Epidermal melanocyte (primary cell): ENCODE results near the gene GGN.
"Not testable (repeated sequence)": the region's sequence is repeated elsewhere in the genome, so short reads cannot be mapped to it uniquely, and the experiment has no call there.

Experiments
- DNase-seq: peaks from one replicate; pipeline ENCODE4 v3.0.0; 2011; ENCODE audit warnings: low spot score; ENCODE audit not compliant: insufficient read length

The GGN gene

DNA sequence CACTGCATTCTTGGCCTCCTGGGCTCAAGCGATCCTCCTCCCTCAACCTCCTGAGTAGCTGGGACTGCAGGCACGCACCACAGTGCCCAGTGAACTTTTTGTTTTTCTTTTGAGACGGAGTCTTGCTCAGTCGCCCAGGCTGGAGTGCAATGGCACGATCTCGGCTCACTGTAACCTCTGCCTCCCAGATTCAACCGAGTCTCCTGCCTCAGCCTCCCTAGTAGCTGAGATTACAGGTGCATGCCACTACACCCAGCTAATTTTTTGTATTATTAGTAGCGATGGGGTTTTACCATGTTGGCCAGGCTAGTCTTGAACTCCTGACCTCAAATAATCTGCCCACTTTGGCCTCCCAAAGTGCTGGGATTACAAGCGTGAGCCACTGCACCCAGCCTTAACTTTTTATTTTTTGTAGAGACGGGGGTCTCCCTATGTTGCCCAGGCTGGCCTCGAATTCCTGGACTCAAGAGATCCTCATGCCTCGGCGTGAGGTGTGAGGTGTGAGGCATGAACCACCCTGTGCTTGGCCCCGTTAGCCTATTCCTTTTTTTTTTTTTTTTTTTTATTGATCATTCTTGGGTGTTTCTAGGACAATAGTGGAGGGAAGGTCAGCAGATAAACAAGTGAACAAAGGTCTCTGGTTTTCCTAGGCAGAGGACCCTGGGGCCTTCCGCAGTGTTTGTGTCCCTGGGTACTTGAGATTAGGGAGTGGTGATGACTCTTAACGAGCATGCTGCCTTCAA, 24.7 kb downstream of the GGN start:
- DNase-seq = not testable (repeated sequence)

DNA sequence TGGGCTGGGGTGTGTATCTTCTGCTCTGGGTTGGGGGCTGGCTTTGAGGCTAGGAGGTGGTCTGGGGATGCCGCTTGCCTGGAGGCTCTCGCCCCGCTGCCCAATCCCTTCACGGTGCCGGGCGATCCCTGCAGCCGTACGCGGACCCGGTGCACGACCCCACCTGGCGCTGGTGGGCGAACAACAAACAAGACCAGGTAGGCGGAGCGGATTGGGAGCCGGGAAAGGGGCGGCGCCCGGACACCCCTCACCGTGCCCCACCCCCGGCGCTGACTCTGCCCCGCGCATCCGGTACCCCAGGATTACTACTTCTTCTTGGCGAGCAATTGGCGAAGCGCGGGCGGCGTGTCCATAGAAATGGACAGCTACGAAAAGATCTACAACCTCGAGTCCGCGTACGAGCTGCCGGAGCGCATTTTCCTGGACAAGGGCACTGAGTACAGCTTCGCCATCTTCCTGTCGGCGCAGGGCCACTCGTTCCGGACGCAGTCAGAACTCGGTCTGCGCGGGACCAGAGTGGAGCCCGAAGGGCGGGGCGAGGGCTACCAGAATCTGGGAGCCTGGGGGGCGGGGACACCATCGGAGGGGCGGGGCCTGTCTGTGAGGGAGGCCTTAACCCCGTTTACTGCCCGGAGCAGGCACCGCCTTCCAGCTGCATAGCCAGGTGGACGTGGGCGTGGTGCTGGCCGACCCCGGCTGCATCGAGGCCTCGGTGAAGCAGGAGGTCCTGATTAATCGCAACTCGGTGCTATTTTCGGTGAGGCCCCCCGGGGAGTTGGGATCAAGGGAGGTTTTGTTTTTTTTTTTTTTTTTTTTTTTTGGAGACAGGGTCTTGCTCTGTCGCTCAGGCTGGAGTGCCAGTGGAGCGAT, 25.5 kb downstream of the GGN start:
- DNase-seq = peak; percentile 54

DNA sequence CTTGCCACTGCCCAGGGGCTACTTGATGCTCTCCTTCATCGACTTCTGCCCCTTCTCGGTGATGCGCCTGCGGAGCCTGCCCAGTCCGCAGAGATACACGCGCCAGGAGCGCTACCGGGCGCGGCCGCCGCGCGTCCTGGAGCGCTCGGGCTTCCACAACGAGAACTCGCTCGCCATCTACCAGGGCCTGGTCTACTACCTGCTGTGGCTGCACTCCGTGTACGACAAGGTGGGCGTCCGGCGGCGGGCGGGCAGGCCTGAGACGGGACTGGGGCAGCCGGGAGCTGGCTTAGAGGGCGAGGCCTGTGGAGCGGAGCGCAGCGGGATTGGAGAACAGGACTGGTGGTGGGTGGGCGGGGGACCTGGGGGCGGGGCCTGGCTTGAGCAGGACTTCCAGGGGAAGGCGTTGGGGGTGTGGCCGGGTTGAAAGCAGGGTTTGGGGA, 26.2 kb downstream of the GGN start:
- DNase-seq = no peak

DNA sequence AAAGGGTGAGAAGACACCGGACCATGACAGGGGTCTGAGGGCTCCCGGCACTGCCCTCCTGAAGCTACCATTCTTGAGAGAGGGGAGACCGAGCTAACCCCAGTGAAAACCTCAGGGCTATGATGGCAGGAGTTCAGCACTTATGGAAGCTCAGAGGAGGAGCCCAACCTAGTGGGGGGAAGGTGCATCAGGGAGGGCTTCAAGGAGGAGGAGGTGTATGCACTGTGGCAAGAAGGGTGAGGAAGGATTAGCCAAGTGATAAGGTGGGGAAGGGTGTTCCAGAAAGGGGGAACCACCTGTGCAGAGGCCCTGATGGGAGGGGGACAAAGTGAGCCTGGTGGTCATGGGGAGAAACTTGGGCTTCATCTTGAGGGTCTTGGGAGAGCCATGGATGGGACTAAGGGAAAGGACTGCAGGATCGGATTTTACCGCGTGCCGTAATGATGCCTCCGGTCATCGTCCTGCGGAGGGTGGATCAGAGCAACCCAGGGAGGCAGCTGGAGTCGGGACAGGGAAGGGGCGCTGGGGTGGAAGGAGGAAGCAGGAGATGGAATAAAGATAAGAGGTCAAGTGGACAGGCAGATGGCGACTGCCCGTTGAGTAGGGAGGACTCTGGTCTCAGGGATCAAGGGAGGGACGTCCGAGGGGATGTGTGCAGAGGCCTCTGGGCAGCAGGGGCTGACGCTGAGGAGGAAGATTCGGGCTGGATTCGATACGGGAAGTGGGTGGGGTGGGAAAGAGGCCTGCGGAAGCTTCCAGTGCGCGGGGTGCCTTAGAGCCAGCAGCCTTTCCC, 26.8 kb downstream of the GGN start:
- DNase-seq = no peak

DNA sequence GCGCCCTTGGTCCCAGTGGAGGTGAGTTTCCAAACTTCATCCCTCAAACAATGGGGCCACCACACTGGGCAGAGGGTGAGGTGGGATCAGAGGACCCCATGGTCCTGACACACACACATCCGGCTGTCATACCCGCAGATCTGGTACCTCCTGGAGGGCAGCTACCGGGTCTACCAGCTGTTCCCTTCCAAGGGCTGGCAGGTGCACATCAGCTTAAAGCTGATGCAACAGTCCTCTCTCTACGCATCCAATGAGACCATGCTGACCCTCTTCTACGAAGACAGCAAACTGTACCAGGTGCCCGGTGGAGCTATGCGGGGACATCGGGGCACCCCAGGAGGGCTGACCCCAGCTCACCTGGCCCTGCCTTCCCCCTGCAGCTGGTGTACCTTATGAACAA, 27.5 kb downstream of the GGN start:
- DNase-seq = no peak

DNA sequence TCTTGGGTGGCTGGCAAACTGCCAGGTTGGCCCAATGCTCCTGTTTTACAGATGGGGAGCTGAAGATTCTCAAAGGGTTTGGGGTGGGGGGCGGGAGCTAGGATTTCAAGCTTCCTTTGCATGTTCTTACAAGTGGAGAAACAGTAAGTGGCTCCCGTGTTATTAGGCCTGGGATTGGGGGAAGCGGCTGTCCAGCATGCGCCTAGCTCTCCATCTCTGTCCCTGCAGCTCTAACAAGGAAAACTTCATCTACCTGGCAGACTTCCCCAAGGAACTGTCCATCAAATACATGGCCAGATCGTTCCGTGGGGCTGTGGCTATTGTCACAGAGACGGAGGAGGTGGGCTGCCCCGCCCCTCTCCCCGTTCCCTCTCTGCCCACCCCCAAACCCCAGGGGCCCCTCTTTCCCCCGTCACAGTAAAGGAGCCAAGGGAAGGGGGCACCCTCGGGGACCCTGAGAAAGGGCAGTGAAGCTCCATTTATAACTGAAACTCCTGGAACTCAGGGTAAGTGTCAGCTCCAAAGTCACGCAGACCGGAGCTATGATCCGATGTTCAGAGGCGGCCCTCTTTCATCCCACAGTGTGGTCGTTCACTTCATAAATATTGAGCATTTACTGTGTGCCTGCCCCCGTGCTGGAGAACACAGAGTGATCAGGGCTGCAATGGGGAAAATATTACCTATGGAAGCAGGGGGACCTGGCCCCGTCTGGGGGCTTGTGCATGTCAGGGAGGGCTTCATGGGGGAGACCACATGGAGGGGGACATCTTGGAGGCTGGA, 28.4 kb downstream of the GGN start:
- DNase-seq = no peak

DNA sequence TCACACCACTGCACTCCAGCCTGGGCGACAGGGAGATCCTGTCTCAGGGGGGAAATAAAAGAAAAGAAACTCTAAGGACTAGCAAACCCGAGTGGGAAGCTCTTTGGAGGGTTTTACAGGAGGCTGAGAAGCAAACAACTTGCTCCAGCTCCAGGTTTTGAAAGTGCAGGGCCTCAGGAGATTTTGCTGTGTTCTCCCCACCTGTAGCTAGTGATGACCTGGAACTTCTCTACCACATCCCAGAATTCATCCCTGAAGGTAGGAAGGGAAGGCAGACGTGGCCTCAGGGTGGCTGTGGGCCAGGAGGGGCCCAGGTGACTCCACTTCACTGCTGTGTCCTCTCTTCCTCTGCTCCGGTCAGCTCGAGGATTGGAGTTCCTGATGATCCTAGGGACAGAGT, 29.8 kb downstream of the GGN start:
- no peak for DNase-seq

DNA sequence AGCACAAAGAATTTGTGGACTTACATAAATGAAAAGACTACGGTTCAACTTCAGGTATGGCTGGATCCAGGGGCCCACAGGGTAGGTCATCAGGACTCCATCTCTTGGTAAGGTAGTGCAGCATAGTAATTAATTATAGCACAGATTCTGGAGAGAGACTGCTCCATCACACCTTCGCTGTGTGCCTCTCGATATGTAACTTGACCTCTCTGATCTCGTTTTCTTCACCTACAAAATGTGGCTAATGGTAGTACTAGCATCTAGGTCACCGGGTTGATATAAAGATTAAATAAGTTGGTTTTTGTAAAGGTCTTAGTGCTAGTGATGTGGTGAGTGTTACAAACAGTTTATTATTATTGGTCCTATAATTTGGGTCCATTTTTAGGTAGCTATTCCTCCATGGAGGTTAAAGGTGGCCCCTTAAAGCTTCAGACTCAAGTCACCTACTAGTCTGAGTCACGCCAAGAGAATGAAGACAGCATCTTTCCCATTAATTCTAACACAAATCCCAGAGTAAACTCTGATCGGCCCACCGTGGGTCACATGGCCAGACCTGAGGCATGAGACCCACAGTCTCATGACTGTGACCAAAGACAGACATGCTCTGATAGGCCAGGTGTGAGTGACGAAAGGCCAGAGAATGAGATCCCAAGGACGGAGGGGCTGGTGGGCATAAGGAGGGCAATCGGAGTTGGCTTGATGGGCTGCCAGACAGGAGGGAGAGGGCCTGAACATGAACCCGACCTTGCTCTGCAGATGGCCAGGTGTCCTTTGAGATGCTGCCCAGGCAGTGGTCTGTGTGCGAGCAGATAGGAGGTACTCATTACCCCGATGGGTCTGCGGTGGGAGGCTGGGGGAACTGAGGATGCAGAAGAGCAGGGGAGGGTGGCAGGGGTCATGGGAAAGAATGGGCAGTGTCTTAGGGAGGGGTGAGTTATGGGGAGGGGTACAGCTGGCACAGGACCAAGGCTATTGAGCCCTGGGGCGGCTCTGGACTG, 31.8 kb downstream of the GGN start:
- no peak for DNase-seq

DNA sequence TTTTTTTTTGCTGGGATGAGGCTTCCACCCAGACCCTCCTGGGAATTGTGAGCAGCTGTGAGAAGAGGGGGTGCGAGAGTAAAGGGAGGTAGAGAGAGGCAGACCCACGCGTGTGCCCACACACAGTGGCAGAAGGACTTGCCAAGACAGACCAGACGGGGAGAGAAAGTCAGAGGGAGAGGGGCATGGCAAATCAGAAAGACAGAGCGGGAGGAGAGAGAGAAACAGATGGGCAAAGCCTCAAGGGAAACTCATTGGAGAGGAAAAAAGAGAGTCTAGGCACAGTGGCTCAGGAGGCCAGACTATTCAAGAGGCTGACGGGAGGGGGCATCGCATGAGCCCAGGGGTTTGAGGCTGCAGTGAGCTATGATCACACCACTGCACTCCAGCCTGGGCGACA, 35.2 kb downstream of the GGN start:
- DNase-seq = no peak

DNA sequence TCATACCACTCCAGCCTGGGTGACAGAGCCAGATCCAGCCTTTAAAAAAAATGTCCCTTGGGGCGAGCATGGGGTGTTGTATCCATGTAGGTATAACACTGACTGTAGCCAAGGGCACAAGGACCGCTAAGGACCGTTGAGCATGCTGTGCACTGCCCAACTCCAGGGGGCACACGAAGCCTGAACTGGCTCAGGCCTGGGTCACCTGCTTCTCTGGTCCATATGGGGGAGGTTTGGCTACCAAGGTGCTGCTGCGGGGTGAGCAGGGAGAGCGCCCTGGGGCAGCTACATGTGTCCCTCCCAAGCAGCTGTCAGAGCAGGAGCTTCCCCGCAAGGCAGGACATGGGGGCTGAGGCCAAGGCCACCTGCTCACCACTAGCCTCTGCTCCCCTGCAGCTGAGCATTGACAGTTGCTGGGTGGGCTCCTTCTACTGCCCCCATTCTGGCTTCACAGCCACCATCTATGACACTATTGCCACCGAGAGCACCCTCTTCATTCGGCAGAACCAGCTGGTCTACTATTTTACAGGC, 35.9 kb downstream of the GGN start:
- no peak for DNase-seq

DNA sequence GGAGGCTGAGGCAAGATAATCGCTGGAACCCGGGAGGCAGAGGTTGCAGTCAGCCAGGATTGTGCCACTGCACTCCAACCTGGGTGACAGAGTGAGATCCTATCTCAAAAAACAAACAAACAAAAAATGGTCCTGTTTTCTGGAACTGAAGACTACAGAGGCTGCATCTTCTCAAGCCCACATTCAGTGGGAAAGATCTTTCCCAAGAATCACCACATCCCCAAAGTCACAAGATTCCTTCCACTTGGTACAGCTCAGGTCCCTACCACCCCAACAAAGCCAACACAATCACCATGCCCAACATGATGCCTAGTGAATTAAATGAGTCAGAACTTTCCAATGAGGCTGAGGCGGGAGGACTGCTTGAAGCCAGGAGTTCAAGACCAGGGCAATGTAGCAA, 37.0 kb downstream of the GGN start:
- DNase-seq = no peak

DNA sequence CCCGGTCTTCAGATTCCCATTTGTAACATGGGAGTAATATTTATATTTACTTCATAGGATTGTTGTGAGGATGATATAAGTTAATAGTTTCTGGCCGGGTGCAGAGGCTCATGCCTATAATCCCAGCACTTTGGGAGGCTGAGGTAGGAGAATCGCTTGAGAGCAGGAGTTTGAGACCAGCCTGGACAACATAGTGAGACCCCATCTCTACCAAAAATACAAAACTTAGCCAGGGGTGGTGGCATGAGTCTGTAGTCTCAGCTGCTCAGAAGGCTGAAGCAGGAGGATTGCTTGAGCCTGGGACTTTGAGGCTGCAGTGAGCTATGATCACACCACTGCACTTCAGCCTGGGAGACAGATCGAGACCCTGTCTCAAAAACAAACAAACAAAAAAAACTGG, 41.0 kb downstream of the GGN start:
- DNase-seq = no peak

DNA sequence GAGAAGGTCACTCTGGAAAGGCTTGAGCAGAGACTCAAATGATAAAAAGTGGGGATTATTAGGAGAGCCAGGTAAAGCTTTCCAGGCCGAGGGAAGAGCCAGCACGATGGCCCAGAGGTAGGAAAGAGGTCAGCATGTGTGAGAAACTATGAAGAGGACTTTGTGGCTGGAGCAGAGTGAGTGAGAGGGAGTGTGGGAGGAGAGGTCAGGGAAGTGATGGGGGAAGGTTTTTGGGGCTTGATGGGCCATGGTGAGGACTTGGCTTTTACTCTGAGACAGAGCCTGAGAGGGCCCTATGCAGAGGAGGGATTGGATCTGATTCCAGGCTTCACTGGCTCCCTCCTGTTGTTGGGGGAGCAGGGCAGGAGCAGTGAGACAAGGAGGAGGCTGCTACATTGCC, 46.9 kb downstream of the GGN start:
- no peak for DNase-seq

DNA sequence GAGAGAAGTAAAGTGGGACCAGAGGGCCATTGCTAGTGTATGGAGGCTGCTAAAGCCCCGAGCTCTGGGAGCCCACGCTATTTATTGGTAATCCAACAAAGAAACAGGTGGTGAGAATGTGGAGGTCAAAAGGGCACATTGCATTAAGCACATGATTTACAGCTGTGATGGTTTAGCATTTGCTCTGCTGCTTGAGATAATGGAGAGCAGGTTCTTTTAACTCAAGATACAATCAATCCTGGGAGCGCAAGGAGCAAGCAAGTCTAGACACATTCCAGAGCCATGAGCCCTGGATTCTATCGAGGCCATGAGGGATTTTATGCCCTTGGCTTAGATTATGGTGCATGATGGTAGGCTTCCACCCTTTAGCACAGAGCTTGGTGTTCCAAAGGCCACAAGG, 48.8 kb downstream of the GGN start:
- not testable (repeated sequence) for DNase-seq

DNA sequence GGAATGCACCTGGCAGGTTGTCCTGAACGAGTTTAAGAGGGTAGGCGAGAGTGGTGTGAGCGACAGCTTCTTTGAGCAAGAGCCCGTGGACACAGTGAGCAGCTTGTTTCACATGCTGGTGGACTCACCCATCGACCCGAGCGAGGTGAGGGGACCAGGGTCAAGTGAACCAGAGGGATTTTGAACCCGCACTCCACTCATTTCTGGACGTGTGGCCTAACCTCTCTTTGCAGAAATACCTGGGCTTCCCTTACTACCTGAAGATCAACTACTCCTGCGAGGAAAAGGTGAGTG, 50.5 kb downstream of the GGN start:
- no peak for DNase-seq

DNA sequence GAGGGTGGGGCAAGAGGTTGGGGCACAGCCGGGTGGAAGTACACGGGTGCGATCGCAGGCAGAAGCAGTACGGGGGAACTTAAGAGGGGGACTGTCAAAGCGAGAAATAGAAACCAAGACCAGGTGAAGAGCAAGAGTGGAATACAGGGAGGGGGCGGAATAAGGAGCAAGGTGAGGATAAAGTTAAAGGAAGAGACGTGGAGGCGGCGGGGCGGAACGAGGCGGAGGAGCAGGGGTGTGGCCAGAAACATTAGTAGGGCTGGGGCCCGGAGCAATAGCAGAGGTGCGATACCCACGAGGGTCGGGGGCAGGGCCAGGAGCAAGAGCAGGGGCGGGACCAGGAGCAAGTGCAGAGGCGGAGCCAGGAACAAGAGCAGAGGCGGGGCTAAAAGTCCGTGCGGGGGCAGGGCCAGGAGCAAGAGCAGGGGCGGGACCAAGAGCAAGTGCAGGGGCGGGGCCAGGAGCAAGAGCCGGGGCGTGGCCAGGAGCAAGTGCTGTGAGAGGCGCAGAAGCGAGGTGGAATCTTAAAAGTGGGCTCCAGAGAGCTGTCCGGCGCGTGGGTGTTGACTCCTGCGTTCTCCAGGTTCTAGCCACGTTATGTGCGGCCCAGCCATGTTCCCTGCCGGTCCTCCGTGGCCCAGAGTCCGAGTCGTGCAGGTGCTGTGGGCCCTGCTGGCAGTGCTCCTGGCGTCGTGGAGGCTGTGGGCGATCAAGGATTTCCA, 51.0 kb downstream of the GGN start:
- DNase-seq = peak; percentile 63

DNA sequence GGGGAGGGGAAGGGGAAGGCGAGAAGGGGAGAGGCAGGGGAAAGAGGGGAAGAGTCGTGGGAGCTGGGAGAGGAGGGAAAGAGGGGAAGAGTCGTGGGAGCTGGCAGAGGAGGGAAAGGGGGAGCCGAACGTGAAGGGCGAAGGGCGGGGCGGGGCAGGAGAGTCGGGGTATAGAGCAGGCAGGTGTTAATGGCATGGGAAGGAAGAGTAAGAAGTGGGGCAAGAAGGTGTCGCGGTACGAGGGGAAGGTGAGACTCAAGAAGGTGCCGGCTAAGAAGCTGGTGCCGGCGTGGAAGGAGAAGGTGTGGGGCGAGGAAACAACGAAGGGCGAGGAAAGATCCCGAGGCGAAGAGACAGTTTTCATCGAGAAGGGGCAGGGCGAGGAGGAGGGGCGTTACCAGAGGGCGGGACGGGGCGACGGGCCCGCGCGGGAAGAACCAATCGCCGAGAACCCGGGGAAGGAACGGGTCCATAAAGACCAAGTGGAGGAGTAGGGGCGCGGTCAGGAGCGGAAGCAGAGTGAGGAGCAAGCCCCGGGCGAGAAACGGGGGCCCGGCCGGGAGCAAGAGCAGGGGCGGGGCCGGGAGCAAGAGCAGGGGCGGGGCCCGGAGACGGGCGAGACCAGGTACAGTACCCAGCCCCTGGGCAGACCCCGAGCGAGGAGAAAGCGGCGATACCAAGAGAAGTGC, 51.7 kb downstream of the GGN start:
- DNase-seq = peak; percentile 95
